Panc1 (cell line): Measurements from ENCODE around the gene ERC2. TPM values are rescaled to one million over a fixed set of nuclear protein-coding genes. Genes with fewer than 3 reads are reported as not detected.

Source experiments
- ATAC-seq: fragments of 200-7000 bp; cut with Tn5 transposase; 2 replicates; pipeline ENCODE4 v1.9.1; 2020; ENCODE audit warnings: mild to moderate bottlenecking, moderate library complexity
- BruUV-seq: library from RNA; stranded (reverse); fragments of 400-500 nt; replicated peaks from 2 replicates; lab custom pipeline; 2021; lab: Mats Ljungman, UMichigan
- CTCF ChIA-PET: fragments of 300-600 bp; sonication (Branson Sonifier 250); formaldehyde crosslinking; loops from one replicate; lab custom pipeline; 2022; ENCODE audit warnings: antibody characterized with exemption; lab: Charles Lee
- POLR2A ChIA-PET: fragments of 300-600 bp; sonication (Branson Sonifier 250); formaldehyde crosslinking; loops from one replicate; lab custom pipeline; 2022; ENCODE audit warnings: antibody characterized with exemption; lab: Charles Lee
- DNase-seq: peaks from one replicate; pipeline ENCODE4 v3.0.0-alpha.2; 2010; ENCODE audit warnings: low read depth, low spot score
- H3K27ac ChIP-seq: 2 replicates; pipeline ENCODE4 v1.5.1; 2011; ENCODE audit warnings: mild to moderate bottlenecking, low read length, inconsistent platforms
- H3K27me3 ChIP-seq: fragments of 200-500 bp; sonication (Bioruptor generic); 2 replicates; pipeline ENCODE4 v1.6.0; 2014; ENCODE audit warnings: low read length, inconsistent platforms; ENCODE audit not compliant: control insufficient read depth, insufficient read depth
- H3K36me3 ChIP-seq: fragments of 200-500 bp; sonication (Bioruptor generic); 2 replicates; pipeline ENCODE4 v1.5.1; 2014; ENCODE audit warnings: inconsistent platforms, mild to moderate bottlenecking, low read length, moderate library complexity; ENCODE audit not compliant: control insufficient read depth, insufficient read depth
- H3K4me1 ChIP-seq: 2 replicates; pipeline ENCODE4 v1.5.1; 2011; ENCODE audit warnings: inconsistent platforms, mild to moderate bottlenecking, low read length, moderate library complexity; ENCODE audit not compliant: control insufficient read depth, insufficient read depth
- H3K4me3 ChIP-seq, 2 experiments: 2 replicates each; pipeline ENCODE4 v1.5.1; 2011 to 2012; ENCODE audit warnings: low read depth in 2 of 2, low read length in 2 of 2, mild to moderate bottlenecking in 2 of 2, inconsistent platforms in 1 of 2, moderate library complexity in 1 of 2
- H3K9me3 ChIP-seq: fragments of 200-500 bp; sonication (Bioruptor generic); 2 replicates; pipeline ENCODE4 v1.5.1; 2014; ENCODE audit warnings: low read depth, mild to moderate bottlenecking, inconsistent platforms, low read length, moderate library complexity; ENCODE audit not compliant: control insufficient read depth, insufficient read depth
- POLR2AphosphoS5 ChIP-seq: IDR thresholded peaks from 2 replicates; pipeline ENCODE4 v1.6.1; 2012; ENCODE audit warnings: mild to moderate bottlenecking, low read depth, low read length, moderate library complexity
- SIN3A ChIP-seq: IDR thresholded peaks from 2 replicates; pipeline ENCODE4 v1.6.1; 2012; ENCODE audit warnings: low read depth, mild to moderate bottlenecking, low read length, moderate library complexity, borderline replicate concordance; ENCODE audit not compliant: insufficient read depth
- TCF7L2 ChIP-seq: IDR thresholded peaks from 2 replicates; pipeline ENCODE4 v1.6.1; 2011; ENCODE audit warnings: mild to moderate bottlenecking, low read depth, low read length, inconsistent platforms
- in situ Hi-C: cut with HindIII; loops from 2 replicates; pipeline ENCODE4 v1.10.0; 2016; ENCODE audit warnings: low sequenced_read_pairs, low pct_unique_long_range_greater_than_20kb
- intact Hi-C: fragments of 100-400 bp; cut with micrococcal nuclease; formaldehyde crosslinking; loops from one replicate; pipeline ENCODE4 v1.10.0; 2022; ENCODE audit not compliant: unreplicated experiment
- total RNA-seq: library from RNA; stranded (reverse); gene quantifications from one replicate; pipeline ENCODE4 v1.2.1, GENCODE V29; 2021; ENCODE audit not compliant: unreplicated experiment
- TF ChIP-seq, protein P1 (sequence below): fragments of 450-650 bp; IDR thresholded peaks from 2 replicates; pipeline ENCODE4 v1.5.1; 2017; ENCODE audit warnings: mild to moderate bottlenecking
- TF ChIP-seq, protein P2 (sequence below), 2 experiments: IDR thresholded peaks; 2 replicates each; pipeline ENCODE4 v1.6.1; 2011 to 2012; ENCODE audit warnings: low read depth in 2 of 2, control low read depth in 1 of 2, low read length in 1 of 2, mild to moderate bottlenecking in 1 of 2, moderate library complexity in 1 of 2; ENCODE audit not compliant: insufficient read depth in 1 of 2

Gene ERC2
- total RNA-seq, 1 experiment from 2014 or later = 0.33 TPM

DNA sequence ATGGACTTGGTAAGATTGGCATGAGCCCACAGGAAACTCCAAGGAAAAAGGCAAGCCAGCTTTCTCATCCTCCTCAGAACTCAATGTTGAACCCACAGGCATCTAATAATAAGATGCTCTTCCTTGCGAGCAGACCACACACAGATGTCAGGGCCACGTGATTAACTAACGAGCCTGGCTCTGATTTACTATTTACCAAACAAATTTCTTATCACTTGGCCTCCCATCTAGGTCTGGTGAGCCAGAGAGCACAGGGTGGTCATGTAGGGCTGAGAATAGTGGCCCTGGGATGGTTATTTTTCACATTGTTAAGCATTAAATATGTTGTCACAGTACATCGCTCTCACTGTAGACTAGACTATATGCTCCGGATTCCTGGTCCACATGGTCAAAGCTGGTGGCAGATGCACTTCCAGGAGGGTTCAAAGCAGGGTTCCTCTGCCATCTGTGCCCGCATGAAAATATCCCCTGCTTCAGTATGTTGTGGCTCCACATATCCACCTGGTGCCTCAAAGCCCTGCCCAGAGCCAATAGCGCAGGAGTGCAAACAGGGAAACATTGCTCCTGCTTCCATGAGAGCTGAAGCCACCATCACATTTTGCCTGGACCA, 508.7 kb downstream of the ERC2 start:
- CTCF ChIA-PET = interaction anchor here (0.6 kb wide), 1 partner anchor 105 kb away, joined by 3 read pairs; no protein-coding TSS in a partner anchor
- no peak overlapping the region for H3K4me3 ChIP-seq
- H3K9me3 ChIP-seq = no peaks in the 10 kb centered on the region
- POLR2A ChIA-PET = no interaction called here
- no peak for DNase-seq
- no TSS peak for BruUV-seq
- ATAC-seq = no peak
- in situ Hi-C loops = no loop called here
- no peaks in the 10 kb centered on the region for H3K27me3 ChIP-seq
- H3K36me3 ChIP-seq = no peaks in the 10 kb centered on the region
- H3K27ac ChIP-seq = no peak overlapping the region
- no peaks in the 10 kb centered on the region for H3K4me1 ChIP-seq
- TF ChIP-seq SIN3A (no peak), TCF7L2 (no peak), POLR2AphosphoS5 (no peak)
- TF ChIP-seq, protein P1, sequence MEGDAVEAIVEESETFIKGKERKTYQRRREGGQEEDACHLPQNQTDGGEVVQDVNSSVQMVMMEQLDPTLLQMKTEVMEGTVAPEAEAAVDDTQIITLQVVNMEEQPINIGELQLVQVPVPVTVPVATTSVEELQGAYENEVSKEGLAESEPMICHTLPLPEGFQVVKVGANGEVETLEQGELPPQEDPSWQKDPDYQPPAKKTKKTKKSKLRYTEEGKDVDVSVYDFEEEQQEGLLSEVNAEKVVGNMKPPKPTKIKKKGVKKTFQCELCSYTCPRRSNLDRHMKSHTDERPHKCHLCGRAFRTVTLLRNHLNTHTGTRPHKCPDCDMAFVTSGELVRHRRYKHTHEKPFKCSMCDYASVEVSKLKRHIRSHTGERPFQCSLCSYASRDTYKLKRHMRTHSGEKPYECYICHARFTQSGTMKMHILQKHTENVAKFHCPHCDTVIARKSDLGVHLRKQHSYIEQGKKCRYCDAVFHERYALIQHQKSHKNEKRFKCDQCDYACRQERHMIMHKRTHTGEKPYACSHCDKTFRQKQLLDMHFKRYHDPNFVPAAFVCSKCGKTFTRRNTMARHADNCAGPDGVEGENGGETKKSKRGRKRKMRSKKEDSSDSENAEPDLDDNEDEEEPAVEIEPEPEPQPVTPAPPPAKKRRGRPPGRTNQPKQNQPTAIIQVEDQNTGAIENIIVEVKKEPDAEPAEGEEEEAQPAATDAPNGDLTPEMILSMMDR = no peak
- TF ChIP-seq, protein P2, sequence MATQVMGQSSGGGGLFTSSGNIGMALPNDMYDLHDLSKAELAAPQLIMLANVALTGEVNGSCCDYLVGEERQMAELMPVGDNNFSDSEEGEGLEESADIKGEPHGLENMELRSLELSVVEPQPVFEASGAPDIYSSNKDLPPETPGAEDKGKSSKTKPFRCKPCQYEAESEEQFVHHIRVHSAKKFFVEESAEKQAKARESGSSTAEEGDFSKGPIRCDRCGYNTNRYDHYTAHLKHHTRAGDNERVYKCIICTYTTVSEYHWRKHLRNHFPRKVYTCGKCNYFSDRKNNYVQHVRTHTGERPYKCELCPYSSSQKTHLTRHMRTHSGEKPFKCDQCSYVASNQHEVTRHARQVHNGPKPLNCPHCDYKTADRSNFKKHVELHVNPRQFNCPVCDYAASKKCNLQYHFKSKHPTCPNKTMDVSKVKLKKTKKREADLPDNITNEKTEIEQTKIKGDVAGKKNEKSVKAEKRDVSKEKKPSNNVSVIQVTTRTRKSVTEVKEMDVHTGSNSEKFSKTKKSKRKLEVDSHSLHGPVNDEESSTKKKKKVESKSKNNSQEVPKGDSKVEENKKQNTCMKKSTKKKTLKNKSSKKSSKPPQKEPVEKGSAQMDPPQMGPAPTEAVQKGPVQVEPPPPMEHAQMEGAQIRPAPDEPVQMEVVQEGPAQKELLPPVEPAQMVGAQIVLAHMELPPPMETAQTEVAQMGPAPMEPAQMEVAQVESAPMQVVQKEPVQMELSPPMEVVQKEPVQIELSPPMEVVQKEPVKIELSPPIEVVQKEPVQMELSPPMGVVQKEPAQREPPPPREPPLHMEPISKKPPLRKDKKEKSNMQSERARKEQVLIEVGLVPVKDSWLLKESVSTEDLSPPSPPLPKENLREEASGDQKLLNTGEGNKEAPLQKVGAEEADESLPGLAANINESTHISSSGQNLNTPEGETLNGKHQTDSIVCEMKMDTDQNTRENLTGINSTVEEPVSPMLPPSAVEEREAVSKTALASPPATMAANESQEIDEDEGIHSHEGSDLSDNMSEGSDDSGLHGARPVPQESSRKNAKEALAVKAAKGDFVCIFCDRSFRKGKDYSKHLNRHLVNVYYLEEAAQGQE (IDR thresholded peaks at IDR 0.05; ENCODE audit: insufficient read depth in 1 of 2, low read depth in 2 of 2, low read length in 1 of 2) = no peak
- intact Hi-C loops = no loop called here

DNA sequence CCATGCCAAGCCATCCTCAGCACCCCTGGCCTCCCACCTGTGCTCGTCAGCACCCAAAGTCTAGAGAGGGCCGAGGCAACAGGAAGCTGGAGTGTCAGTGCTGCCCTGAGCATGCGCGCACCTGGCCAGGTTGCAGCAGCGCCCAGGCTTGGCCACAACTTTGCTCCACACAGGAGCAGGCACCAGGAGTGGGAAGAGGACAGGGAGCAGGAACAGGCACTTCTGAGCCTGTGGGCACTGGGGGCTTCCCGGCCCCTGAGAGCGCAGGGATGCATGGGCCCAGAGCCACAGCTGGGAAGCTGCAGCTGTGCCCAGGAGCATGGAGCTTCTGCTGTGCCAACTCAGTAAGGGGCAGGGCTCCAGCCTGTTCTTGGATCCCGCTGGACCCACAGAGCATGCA, 509.7 kb downstream of the ERC2 start:
- H3K27ac ChIP-seq = no peak overlapping the region
- BruUV-seq = no TSS peak
- POLR2A ChIA-PET = no interaction called here
- CTCF ChIA-PET = no interaction called here
- no peak for TF ChIP-seq TCF7L2
- TF ChIP-seq, protein P1 = no peak
- TF ChIP-seq SIN3A = no peak
- TF ChIP-seq, protein P2 (IDR thresholded peaks at IDR 0.05; ENCODE audit: insufficient read depth in 1 of 2, low read depth in 2 of 2, low read length in 1 of 2) = no peak
- TF ChIP-seq POLR2AphosphoS5 = no peak
- no peaks in the 10 kb centered on the region for H3K9me3 ChIP-seq
- H3K36me3 ChIP-seq = no peaks in the 10 kb centered on the region
- no peak for DNase-seq
- ATAC-seq = no peak
- in situ Hi-C loops (no loop called here), intact Hi-C loops (no loop called here)
- no peaks in the 10 kb centered on the region for H3K4me1 ChIP-seq
- H3K4me3 ChIP-seq = no peak overlapping the region
- no peaks in the 10 kb centered on the region for H3K27me3 ChIP-seq
